HEK293T (cell line): Measurements from ENCODE around the gene RSPH9.

ENCODE experiments used
- BHLHE40 ChIP-seq: fragments of 450-650 bp; IDR thresholded peaks from 2 replicates; pipeline ENCODE4 v1.6.1; 2016; ENCODE audit warnings: mild to moderate bottlenecking, moderate library complexity, borderline replicate concordance
- FOXM1 ChIP-seq: fragments of 450-650 bp; IDR thresholded peaks from 2 replicates; pipeline ENCODE4 v1.6.1; 2017; ENCODE audit warnings: mild to moderate bottlenecking, borderline replicate concordance

DNA sequence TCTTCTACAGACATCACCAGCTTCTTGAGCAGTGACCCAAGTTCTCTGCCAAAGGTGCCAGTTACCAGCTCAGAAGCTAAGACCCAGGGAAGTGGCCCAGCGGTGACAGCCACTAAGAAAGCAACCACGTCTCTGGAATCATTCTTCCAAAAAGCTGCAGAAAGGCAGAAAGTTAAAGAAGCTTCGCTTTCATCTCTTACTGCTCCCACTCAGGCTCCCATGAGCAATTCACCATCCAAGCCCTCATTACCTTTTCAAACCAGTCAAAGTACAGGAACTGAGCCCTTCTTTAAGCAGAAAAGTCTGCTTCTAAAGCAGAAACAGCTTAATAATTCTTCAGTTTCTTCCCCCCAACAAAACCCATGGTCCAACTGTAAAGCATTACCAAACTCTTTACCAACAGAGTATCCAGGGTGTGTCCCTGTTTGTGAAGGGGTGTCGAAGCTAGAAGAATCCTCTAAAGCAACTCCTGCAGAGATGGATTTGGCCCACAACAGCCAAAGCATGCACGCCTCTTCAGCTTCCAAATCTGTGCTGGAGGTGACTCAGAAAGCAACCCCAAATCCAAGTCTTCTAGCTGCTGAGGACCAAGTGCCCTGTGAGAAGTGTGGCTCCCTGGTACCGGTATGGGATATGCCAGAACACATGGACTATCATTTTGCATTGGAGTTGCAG lies 31.0 kb upstream of the RSPH9 start:
- no peak for TF ChIP-seq BHLHE40
- TF ChIP-seq FOXM1, result no peak
